HG02943 (cell line): ENCODE measurements around the gene BAK1.

ENCODE experiments used
- ATAC-seq: cut with Tn5 transposase; IDR thresholded peaks from one replicate; pipeline ENCODE4 v1.9.1; 2021; ENCODE audit warnings: mild to moderate bottlenecking, low read depth, moderate library complexity; ENCODE audit not compliant: unreplicated experiment

Gene BAK1

GRCh38 chr6:33579828-33580714 is at the start of gene BAK1:
TSS of gene BAK1 (minus strand) at chr6:33580276. CDS start at chr6:33577604, 2,672 bp downstream.
- ATAC-seq: peak; percentile 78

GRCh38 chr6:33628401-33628964 is 48.4 kb upstream of the BAK1 start:
- ATAC-seq: no peak

GRCh38 chr6:33627876-33628275 is 47.8 kb upstream of the BAK1 start:
- no peak for ATAC-seq

- no peak for ATAC-seq
These were observed 44.8 kb upstream of the BAK1 start for GRCh38 chr6:33624856-33625255.

GRCh38 chr6:33623895-33624381 is 43.9 kb upstream of the BAK1 start:
- ATAC-seq: no peak

- no peak for ATAC-seq
These were observed 42.7 kb upstream of the BAK1 start for GRCh38 chr6:33622456-33623431.

- peak; percentile 17 for ATAC-seq
These were observed 41.8 kb upstream of the BAK1 start for GRCh38 chr6:33621711-33622388.

GRCh38 chr6:33620856-33621710 is 41.0 kb upstream of the BAK1 start, which contains the start of gene ITPR3:
TSS of gene ITPR3 (plus strand) at chr6:33621322. CDS start at chr6:33621603, 281 bp downstream.
- peak; percentile 54 for ATAC-seq

GRCh38 chr6:33620158-33620855 is 40.2 kb upstream of the BAK1 start:
- ATAC-seq: no peak

- ATAC-seq: no peak
These were observed 39.2 kb upstream of the BAK1 start for GRCh38 chr6:33619166-33619840.

- no peak for ATAC-seq
These were observed 36.8 kb upstream of the BAK1 start for GRCh38 chr6:33616913-33617312.

- no peak for ATAC-seq
These were observed 36.0 kb upstream of the BAK1 start for GRCh38 chr6:33616113-33616512.

- no peak for ATAC-seq
These were observed 33.7 kb upstream of the BAK1 start for GRCh38 chr6:33613795-33614168.

- ATAC-seq: no peak
These were observed 33.2 kb upstream of the BAK1 start for GRCh38 chr6:33613146-33613794.

- ATAC-seq: no peak
These were observed 31.0 kb upstream of the BAK1 start for GRCh38 chr6:33610779-33611732.

GRCh38 chr6:33610067-33610466 is 30.0 kb upstream of the BAK1 start:
- ATAC-seq: no peak
